ENCODE results near the gene PSAP.

PSAP gene

GRCh38 chr10:71844084-71844483 lies 7.0 kb downstream of the PSAP start:
- DNase-seq, result no peak

GRCh38 chr10:71842856-71843686 lies 8.0 kb downstream of the PSAP start:
- no peak for DNase-seq

GRCh38 chr10:71842422-71842821 lies 8.6 kb downstream of the PSAP start:
- no peak for DNase-seq

- DNase-seq, result no peak
Observed at GRCh38 chr10:71840958-71841335, 10.1 kb downstream of the PSAP start.

- DNase-seq, result no peak
Observed at GRCh38 chr10:71840177-71840957, 10.7 kb downstream of the PSAP start.

GRCh38 chr10:71838264-71839211 lies 12.5 kb downstream of the PSAP start:
- DNase-seq, result no peak

- no peak for DNase-seq
Observed at GRCh38 chr10:71837098-71837827, 13.8 kb downstream of the PSAP start.

- DNase-seq, result no peak
Observed at GRCh38 chr10:71836596-71836974, 14.5 kb downstream of the PSAP start.

GRCh38 chr10:71835671-71836595 lies 15.1 kb downstream of the PSAP start:
- DNase-seq, result no peak

- no peak for DNase-seq
Observed at GRCh38 chr10:71834343-71834674, 16.7 kb downstream of the PSAP start.

- no peak for DNase-seq
Observed at GRCh38 chr10:71833451-71834342, 17.4 kb downstream of the PSAP start.

GRCh38 chr10:71832967-71833366 lies 18.1 kb downstream of the PSAP start:
- no peak for DNase-seq

GRCh38 chr10:71831646-71832552 lies 19.2 kb downstream of the PSAP start:
- no peak for DNase-seq

GRCh38 chr10:71830726-71831125 lies 20.3 kb downstream of the PSAP start:
- DNase-seq, result no peak

GRCh38 chr10:71829896-71830295 lies 21.2 kb downstream of the PSAP start:
- no peak for DNase-seq

GRCh38 chr10:71829171-71829570 lies 21.9 kb downstream of the PSAP start:
- no peak for DNase-seq

GRCh38 chr10:71828702-71829101 lies 22.3 kb downstream of the PSAP start:
- no peak for DNase-seq

- DNase-seq, result no peak
Observed at GRCh38 chr10:71827852-71828251, 23.2 kb downstream of the PSAP start.

GRCh38 chr10:71825217-71825616 lies 25.8 kb downstream of the PSAP start:
- DNase-seq, result no peak
